H54 (cell line): Measurements from ENCODE around the gene FAXC.

Source experiments
- DNase-seq: peaks from one replicate; pipeline ENCODE4 v3.0.0; 2011; ENCODE audit warnings: low spot score, mixed read lengths; ENCODE audit not compliant: insufficient read length
- FAIRE-seq: peaks from 3 replicates; lab custom pipeline; 2011; peaks lifted over from hg19 to GRCh38; lab: Jason Lieb, UNC
- POLR2A ChIP-seq: IDR thresholded peaks from 2 replicates; pipeline ENCODE4 v1.6.1; 2011; ENCODE audit warnings: low read depth, mild to moderate bottlenecking, low read length

FAXC gene

GRCh38 chr6:99241905-99242534 lies 107.5 kb downstream of the FAXC start:
- TF ChIP-seq POLR2A, result no peak
- no peak for FAIRE-seq
- no peak for DNase-seq

GRCh38 chr6:99236010-99236409 lies 113.5 kb downstream of the FAXC start:
- FAIRE-seq (no peak), DNase-seq (no peak)
- TF ChIP-seq POLR2A, result no peak

- FAIRE-seq (no peak), DNase-seq (no peak)
- TF ChIP-seq POLR2A, result no peak
These were observed 116.3 kb downstream of the FAXC start for GRCh38 chr6:99233219-99233618.

- FAIRE-seq (no peak), DNase-seq (no peak)
These were observed 117.4 kb downstream of the FAXC start for GRCh38 chr6:99232056-99232455.

GRCh38 chr6:99225172-99225571 lies 124.3 kb downstream of the FAXC start:
- TF ChIP-seq POLR2A, result no peak
- no peak for DNase-seq
- FAIRE-seq, result no peak

More at GRCh38 chr6:99232056-99232455, 117.4 kb downstream of the FAXC start:
- no peak for TF ChIP-seq POLR2A
